DOHH2 (cell line): Measurements from ENCODE around the gene MMRN2.

Experiments
- EZH2phosphoT487 ChIP-seq: fragments of 200-600 bp; sonication (generic); IDR thresholded peaks from 2 replicates; pipeline ENCODE4 v1.6.1; 2017; ENCODE audit warnings: borderline replicate concordance, mild to moderate bottlenecking, antibody characterized with exemption, low read length, moderate library complexity, mixed read lengths
- TF ChIP-seq, protein P1 (sequence below): fragments of 200-600 bp; sonication (generic); IDR thresholded peaks from one replicate; pipeline ENCODE4 v1.5.1; 2014; ENCODE audit warnings: antibody characterized with exemption, mild to moderate bottlenecking, low read depth, low read length; ENCODE audit not compliant: poor library complexity, severe bottlenecking

DNA sequence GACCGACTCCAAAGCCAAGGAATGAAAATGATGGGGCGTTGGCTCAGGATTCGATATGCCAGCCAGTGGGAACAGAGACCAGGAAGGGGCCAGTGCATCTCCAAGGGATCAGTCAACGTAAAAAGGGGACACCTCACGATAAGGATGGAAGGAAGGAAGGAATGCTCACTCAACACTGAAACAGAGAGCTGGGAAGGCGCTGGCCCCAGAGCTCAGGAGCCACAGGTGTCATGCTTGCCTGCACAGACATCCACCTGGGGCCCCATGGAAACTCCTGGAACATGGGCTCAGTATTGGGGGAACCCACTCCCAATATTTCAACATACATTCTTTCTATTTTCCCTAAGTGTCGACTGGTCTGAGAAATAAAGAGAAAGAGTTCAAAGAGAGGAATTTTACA lies 5.3 kb downstream of the MMRN2 start:
- TF ChIP-seq, protein P1, sequence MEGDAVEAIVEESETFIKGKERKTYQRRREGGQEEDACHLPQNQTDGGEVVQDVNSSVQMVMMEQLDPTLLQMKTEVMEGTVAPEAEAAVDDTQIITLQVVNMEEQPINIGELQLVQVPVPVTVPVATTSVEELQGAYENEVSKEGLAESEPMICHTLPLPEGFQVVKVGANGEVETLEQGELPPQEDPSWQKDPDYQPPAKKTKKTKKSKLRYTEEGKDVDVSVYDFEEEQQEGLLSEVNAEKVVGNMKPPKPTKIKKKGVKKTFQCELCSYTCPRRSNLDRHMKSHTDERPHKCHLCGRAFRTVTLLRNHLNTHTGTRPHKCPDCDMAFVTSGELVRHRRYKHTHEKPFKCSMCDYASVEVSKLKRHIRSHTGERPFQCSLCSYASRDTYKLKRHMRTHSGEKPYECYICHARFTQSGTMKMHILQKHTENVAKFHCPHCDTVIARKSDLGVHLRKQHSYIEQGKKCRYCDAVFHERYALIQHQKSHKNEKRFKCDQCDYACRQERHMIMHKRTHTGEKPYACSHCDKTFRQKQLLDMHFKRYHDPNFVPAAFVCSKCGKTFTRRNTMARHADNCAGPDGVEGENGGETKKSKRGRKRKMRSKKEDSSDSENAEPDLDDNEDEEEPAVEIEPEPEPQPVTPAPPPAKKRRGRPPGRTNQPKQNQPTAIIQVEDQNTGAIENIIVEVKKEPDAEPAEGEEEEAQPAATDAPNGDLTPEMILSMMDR = no peak
- no peak for TF ChIP-seq EZH2phosphoT487
